ENCODE measurements around the gene GPHB5.

- TF ChIP-seq EZH2phosphoT487 (IDR thresholded peaks at IDR 0.05; ENCODE audit: borderline replicate concordance, low read depth, low read length) (no peak), CTCF (conservative IDR thresholded peaks at IDR 0.05; ENCODE audit: low read length) (no peak)
Measured at GRCh38 chr14:63287666-63288483, 30.9 kb downstream of the GPHB5 start.
